Stimulated activated CD8-positive, alpha-beta memory T cell treated with anti-CD3 and anti-CD28 coated beads, Interleukin-4, amount 100 ng/mL, for 24 hours (primary cell): ENCODE results near the gene THAP11.
"Not testable (repeated sequence)": the region's sequence is repeated elsewhere in the genome, so short reads cannot be mapped to it uniquely, and the experiment has no call there.

Experiments used
- DNase-seq: peaks from one replicate; pipeline ENCODE4 v3.0.0-alpha.2; 2020; ENCODE audit warnings: low read depth

Gene THAP11

GRCh38 chr16:67837190-67837589, 4.9 kb upstream of the THAP11 start:
- DNase-seq = not testable (repeated sequence)

- DNase-seq = no peak
Measured at GRCh38 chr16:67837811-67838210, 4.3 kb upstream of the THAP11 start.

GRCh38 chr16:67841198-67841815, 813 bp upstream of the THAP11 start:
- no peak for DNase-seq

- DNase-seq = peak; percentile 33
Measured at GRCh38 chr16:67842509-67843342, 606 bp downstream of the THAP11 start.

GRCh38 chr16:67843343-67843765, 1.2 kb downstream of the THAP11 start:
- no peak for DNase-seq

GRCh38 chr16:67844497-67844896, 2.4 kb downstream of the THAP11 start:
- DNase-seq = no peak

- no peak for DNase-seq
Measured at GRCh38 chr16:67845291-67846062, 3.4 kb downstream of the THAP11 start.

- DNase-seq = no peak
Measured at GRCh38 chr16:67846063-67846319, 3.9 kb downstream of the THAP11 start.

GRCh38 chr16:67846320-67847063, 4.4 kb downstream of the THAP11 start, which contains the start of gene NUTF2:
Gene NUTF2 (plus strand): TSS chr16:67846933. CDS start chr16:67865131, 18,198 bp downstream.
- peak; percentile 91 for DNase-seq

GRCh38 chr16:67847064-67847861, 5.1 kb downstream of the THAP11 start, which contains the start of gene CENPT:
Gene CENPT (minus strand): TSS chr16:67847693. CDS start chr16:67833859, 13,834 bp downstream.
- no peak for DNase-seq

- DNase-seq = no peak
Measured at GRCh38 chr16:67848118-67848517, 6.0 kb downstream of the THAP11 start.

- no peak for DNase-seq
Measured at GRCh38 chr16:67853670-67854069, 11.6 kb downstream of the THAP11 start.

- DNase-seq = no peak
Measured at GRCh38 chr16:67855789-67856188, 13.7 kb downstream of the THAP11 start.

- no peak for DNase-seq
Measured at GRCh38 chr16:67856927-67857546, 14.9 kb downstream of the THAP11 start.

GRCh38 chr16:67857547-67858233, 15.6 kb downstream of the THAP11 start:
- no peak for DNase-seq

- DNase-seq = no peak
Measured at GRCh38 chr16:67858500-67858899, 16.4 kb downstream of the THAP11 start.

GRCh38 chr16:67860589-67861398, 18.7 kb downstream of the THAP11 start:
- DNase-seq = no peak

- DNase-seq = no peak
Measured at GRCh38 chr16:67861877-67862276, 19.8 kb downstream of the THAP11 start.
